HCT116 (cell line): Measurements from ENCODE around the gene CTTNBP2NL.

Source experiments
- EZH2phosphoT487 ChIP-seq: fragments of 200-600 bp; IDR thresholded peaks from 2 replicates; pipeline ENCODE4 v1.6.1; 2018; ENCODE audit warnings: antibody characterized with exemption, borderline replicate concordance
- TF ChIP-seq, protein P1 (sequence below), 3 experiments: fragments of 200-600 bp in 1 of 3; sonication (generic) in 1 of 3; IDR thresholded peaks in 2 of 3; conservative IDR thresholded peaks in 1 of 3; 2 replicates each; pipeline ENCODE4 v1.5.1; 2012 to 2017; ENCODE audit warnings: low read depth in 2 of 3, low read length in 2 of 3, antibody characterized with exemption in 1 of 3, borderline replicate concordance in 1 of 3, control low read depth in 1 of 3, mild to moderate bottlenecking in 1 of 3, mixed read lengths in 1 of 3, mixed run types in 1 of 3, moderate library complexity in 1 of 3; ENCODE audit not compliant: insufficient read depth in 1 of 3

DNA sequence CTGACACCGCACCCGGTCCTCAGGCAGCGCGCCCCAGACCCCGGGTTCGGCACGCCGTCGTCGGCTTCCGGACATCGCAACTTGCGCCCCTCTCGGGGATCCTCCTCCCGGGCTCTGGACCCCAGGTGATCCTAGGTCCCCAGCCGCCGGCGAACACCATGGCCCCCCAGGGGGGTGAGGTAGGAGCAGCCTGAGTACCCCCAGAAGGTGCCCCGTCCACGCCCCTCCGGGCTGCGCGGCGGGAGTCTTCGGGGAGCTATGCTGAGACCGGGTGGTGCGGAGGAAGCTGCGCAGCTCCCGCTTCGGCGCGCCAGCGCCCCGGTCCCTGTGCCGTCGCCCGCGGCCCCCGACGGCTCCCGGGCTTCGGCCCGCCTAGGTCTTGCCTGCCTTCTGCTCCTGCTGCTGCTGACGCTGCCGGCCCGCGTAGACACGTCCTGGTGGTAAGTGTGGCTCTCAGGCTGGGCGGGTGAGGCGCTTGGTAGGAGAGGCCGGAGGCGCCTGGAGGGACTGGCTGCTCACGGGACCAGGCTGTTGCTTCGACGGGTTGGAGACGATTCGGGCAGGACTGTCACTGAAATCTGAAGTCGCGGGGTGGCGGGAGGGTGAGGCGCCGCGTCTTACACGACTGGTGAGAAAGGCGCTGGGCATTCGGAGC lies 113.1 kb downstream of the CTTNBP2NL start:
- TF ChIP-seq, protein P1, sequence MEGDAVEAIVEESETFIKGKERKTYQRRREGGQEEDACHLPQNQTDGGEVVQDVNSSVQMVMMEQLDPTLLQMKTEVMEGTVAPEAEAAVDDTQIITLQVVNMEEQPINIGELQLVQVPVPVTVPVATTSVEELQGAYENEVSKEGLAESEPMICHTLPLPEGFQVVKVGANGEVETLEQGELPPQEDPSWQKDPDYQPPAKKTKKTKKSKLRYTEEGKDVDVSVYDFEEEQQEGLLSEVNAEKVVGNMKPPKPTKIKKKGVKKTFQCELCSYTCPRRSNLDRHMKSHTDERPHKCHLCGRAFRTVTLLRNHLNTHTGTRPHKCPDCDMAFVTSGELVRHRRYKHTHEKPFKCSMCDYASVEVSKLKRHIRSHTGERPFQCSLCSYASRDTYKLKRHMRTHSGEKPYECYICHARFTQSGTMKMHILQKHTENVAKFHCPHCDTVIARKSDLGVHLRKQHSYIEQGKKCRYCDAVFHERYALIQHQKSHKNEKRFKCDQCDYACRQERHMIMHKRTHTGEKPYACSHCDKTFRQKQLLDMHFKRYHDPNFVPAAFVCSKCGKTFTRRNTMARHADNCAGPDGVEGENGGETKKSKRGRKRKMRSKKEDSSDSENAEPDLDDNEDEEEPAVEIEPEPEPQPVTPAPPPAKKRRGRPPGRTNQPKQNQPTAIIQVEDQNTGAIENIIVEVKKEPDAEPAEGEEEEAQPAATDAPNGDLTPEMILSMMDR (IDR thresholded peaks at IDR 0.05 in 2 of 3, conservative IDR thresholded peaks at IDR 0.05 in 1 of 3; ENCODE audit: borderline replicate concordance in 1 of 3, insufficient read depth in 1 of 3, low read depth in 2 of 3, low read length in 2 of 3): no peak
- TF ChIP-seq EZH2phosphoT487: no peak
